Testis (tissue), 3 donors: ENCODE data around the gene LRRC32. TPM values are rescaled to one million over a fixed set of nuclear protein-coding genes. Genes with fewer than 3 reads are reported as not detected.

Experiments used
- DNase-seq: peaks from one replicate; pipeline ENCODE4 v3.0.0-alpha.2; 2019
- H3K27ac ChIP-seq, 2 donors: fragments of 200-600 bp; sonication (generic); one replicate each; pipeline ENCODE4 v1.5.1; 2019
- H3K27me3 ChIP-seq: fragments of 200-600 bp; sonication (generic); one replicate; pipeline ENCODE4 v1.5.1; 2019
- H3K36me3 ChIP-seq: fragments of 200-600 bp; sonication (generic); one replicate; pipeline ENCODE4 v1.5.1; 2017; ENCODE audit warnings: low read depth; ENCODE audit errors: missing control alignments
- H3K4me1 ChIP-seq: fragments of 200-600 bp; sonication (generic); one replicate; pipeline ENCODE4 v1.5.1; 2019
- H3K4me3 ChIP-seq, 2 donors: fragments of 200-600 bp; sonication (generic); one replicate each; pipeline ENCODE4 v1.5.1; 2017 to 2019
- H3K9me3 ChIP-seq: fragments of 200-600 bp; sonication (generic); one replicate; pipeline ENCODE4 v1.5.1; 2017
- POLR2A ChIP-seq: fragments of 450-650 bp; IDR thresholded peaks from one replicate; pipeline ENCODE4 v1.6.1; 2017; ENCODE audit warnings: antibody characterized with exemption, mild to moderate bottlenecking, moderate library complexity
- WGBS, 2 donors: methylation state at CpG; one replicate each; pipeline ENCODE4 v1.1.5; 2018; 5-methylcytosine and 5-hydroxymethylcytosine counted together
- intact Hi-C: fragments of 100-400 bp; cut with DNase I; formaldehyde crosslinking; loops from one replicate; pipeline ENCODE4 v1.15.1; 2023; ENCODE audit warnings: low total_unique reads
- polyA plus RNA-seq: library from polyadenylated mRNA; stranded (reverse); fragments of 350-450 nt; fragmentation: Illumina TruSeq; extraction: RNeasy Lipid Tissue Mini Kit (QIAGEN cat#74804); gene quantifications from one replicate; pipeline ENCODE4 v1.2.3, GENCODE V29; 2014; ENCODE audit warnings: low read depth, low replicate concordance; ENCODE audit not compliant: insufficient read depth
- total RNA-seq, 2 donors: library from RNA; depleted of rRNA; stranded (reverse); fragments of >200 nt; gene quantifications; one replicate each; pipeline ENCODE4 v1.2.3, GENCODE V29; 2016
- TF ChIP-seq, protein P1 (sequence below), 3 experiments: fragments of 450-650 bp in 2 of 3; fragments of 200-600 bp in 1 of 3; sonication (generic) in 1 of 3; IDR thresholded peaks; one replicate each; pipeline ENCODE4 v1.5.1; 2016 to 2019; ENCODE audit warnings: antibody characterized with exemption in 3 of 3, mild to moderate bottlenecking in 2 of 3, moderate library complexity in 1 of 3

LRRC32 gene
- total and polyA plus RNA-seq, 3 donors from 2014 or later, result 6.5 to 20.5 (median 9.1) TPM

DNA sequence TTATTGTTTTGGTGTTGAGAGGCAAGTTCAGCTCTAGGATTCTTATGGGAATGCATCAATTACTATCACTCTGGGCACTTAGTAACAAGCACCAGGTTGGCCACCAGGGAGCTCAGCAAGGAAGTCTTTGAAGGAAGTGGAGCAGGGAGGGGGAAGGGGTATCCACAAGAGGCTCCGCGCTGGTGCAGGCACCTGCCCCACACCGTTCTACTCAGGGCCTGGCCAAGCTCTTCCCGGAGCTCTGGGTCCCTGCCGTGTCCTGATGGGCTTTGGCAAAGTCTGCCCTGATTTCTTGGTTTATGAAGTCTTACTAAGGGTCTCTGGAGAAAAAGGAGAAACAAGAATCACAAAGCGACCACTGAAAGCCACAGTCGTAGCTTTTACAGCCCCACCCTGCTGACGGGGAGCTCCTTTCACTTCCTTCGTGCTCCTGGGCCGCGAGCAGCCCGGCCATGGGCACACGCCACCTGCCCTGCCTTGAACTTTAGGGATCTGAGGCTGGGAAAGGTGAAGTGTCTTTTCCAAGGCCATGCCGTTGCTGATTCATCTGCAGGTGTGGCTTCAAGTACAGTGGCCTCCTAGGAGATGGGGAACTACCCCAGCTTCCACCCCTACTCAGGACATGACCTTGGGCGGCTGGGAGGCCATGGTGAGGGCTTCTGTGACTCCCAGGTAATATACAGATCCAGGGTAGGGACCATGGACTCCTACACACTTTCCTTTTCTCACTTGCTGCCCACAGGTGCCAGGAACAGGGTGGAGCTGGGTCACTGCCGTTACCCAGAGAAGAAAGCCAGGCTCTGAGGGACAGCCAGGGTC lies 15.9 kb upstream of the LRRC32 start:
- TF ChIP-seq, protein P1, sequence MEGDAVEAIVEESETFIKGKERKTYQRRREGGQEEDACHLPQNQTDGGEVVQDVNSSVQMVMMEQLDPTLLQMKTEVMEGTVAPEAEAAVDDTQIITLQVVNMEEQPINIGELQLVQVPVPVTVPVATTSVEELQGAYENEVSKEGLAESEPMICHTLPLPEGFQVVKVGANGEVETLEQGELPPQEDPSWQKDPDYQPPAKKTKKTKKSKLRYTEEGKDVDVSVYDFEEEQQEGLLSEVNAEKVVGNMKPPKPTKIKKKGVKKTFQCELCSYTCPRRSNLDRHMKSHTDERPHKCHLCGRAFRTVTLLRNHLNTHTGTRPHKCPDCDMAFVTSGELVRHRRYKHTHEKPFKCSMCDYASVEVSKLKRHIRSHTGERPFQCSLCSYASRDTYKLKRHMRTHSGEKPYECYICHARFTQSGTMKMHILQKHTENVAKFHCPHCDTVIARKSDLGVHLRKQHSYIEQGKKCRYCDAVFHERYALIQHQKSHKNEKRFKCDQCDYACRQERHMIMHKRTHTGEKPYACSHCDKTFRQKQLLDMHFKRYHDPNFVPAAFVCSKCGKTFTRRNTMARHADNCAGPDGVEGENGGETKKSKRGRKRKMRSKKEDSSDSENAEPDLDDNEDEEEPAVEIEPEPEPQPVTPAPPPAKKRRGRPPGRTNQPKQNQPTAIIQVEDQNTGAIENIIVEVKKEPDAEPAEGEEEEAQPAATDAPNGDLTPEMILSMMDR (IDR thresholded peaks at IDR 0.05), result no peak
- TF ChIP-seq POLR2A, result no peak
- intact Hi-C loops, result loop anchor here (10.0 kb wide), 1 partner anchor 132 kb away; no protein-coding TSS in a partner anchor
- Histone ChIP-seq H3K4me3 (no peak overlapping the region), H3K27me3 (no peaks in the 10 kb centered on the region), H3K36me3 (no peaks in the 10 kb centered on the region), H3K27ac (no peak overlapping the region), H3K9me3 (no peaks in the 10 kb centered on the region), H3K4me1 (no peaks in the 10 kb centered on the region)
- no peak for DNase-seq
- 75 to 81% methylated on average over 12 to 16 of the region's 16 CpGs for WGBS, 2 donors

- Histone ChIP-seq H3K36me3 (no peaks in the 10 kb centered on the region), H3K27me3 (no peaks in the 10 kb centered on the region), H3K27ac (no peak overlapping the region), H3K4me1 (no peaks in the 10 kb centered on the region), H3K9me3 (no peaks in the 10 kb centered on the region), H3K4me3 (no peak overlapping the region)
- intact Hi-C loops, result loop anchor here (10.0 kb wide), 1 partner anchor 131 kb away; no protein-coding TSS in a partner anchor
- no peak for DNase-seq
- WGBS, 2 donors, result 81 to 83% methylated on average over 7 of the region's 7 CpGs
- TF ChIP-seq, protein P1 (IDR thresholded peaks at IDR 0.05), result no peak
- no peak for TF ChIP-seq POLR2A
These were observed 15.3 kb upstream of the LRRC32 start for GRCh38 chr11:76685831-76686230.

- Histone ChIP-seq H3K27me3 (no peaks in the 10 kb centered on the region), H3K27ac (no peak overlapping the region), H3K36me3 (no peaks in the 10 kb centered on the region), H3K9me3 (no peaks in the 10 kb centered on the region), H3K4me1 (peaks cover 6% of the 10 kb centered on the region), H3K4me3 (no peak overlapping the region)
- TF ChIP-seq, protein P1 (IDR thresholded peaks at IDR 0.05), result no peak
- intact Hi-C loops, result loop anchor here (10.0 kb wide), 1 partner anchor 130 kb away; no protein-coding TSS in a partner anchor
- DNase-seq, result no peak
- 85 to 92% methylated on average over 9 of the region's 9 CpGs for WGBS, 2 donors
These were observed 14.7 kb upstream of the LRRC32 start for GRCh38 chr11:76685237-76685636.

DNA sequence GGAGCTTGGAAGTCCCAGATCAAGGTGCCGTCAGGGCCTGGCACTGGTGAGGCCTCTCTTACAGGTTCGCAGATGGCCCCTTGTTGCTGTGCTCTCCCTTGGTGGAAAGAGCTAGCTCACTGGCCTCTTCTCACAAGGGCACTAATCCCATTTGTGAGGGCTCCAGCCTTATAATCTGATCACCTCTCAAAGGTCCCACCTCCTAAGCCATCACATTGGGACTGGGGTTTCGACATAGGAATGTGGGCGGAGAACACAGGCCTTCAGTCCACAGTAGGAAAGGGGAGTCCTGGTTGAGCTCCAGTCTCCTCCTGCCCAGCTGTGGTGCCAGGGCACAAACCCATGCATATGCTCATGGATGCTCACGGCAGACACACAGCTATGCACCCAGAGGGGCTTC lies 14.0 kb upstream of the LRRC32 start:
- TF ChIP-seq, protein P1 (IDR thresholded peaks at IDR 0.05), result no peak
- intact Hi-C loops, result loop anchor here (10.0 kb wide), 1 partner anchor 130 kb away; no protein-coding TSS in a partner anchor
- WGBS, 2 donors, result 83 to 97% methylated on average over 3 to 5 of the region's 5 CpGs

More for the DNA sequence above, 14.0 kb upstream of the LRRC32 start:
- no peak overlapping the region for H3K27ac ChIP-seq
- no peak overlapping the region for H3K4me3 ChIP-seq
- H3K36me3 ChIP-seq, result no peaks in the 10 kb centered on the region
- no peaks in the 10 kb centered on the region for H3K9me3 ChIP-seq
- no peak for DNase-seq
- no peaks in the 10 kb centered on the region for H3K27me3 ChIP-seq
- peaks cover 6% of the 10 kb centered on the region for H3K4me1 ChIP-seq
